ENCODE results near the gene E2F6. TPM values are rescaled to one million over a fixed set of nuclear protein-coding genes. Genes with fewer than 3 reads are reported as not detected.
A peak's percentile ranks its signal among the peaks of the same experiment; 100 is the strongest.
"Not testable (repeated sequence)": the region's sequence is repeated elsewhere in the genome, so short reads cannot be mapped to it uniquely, and the experiment has no call there.

E2F6 gene
- total RNA-seq, 3 donors from 2014 or later, result 21.1 to 25.0 (median 23.3) TPM

GRCh38 chr2:11406958-11407381 is 59.0 kb downstream of the E2F6 start:
- Histone ChIP-seq H3K4me3 (no peak overlapping the region), H3K36me3 (no peaks in the 10 kb centered on the region), H3K27ac (peak overlapping the region; percentile 52 to 73), H3K4me1 (no peaks in the 10 kb centered on the region), H3K9me3 (no peaks in the 10 kb centered on the region), H3K27me3 (no peaks in the 10 kb centered on the region)
- TF ChIP-seq CTCF (IDR thresholded peaks at IDR 0.05), result no peak
- TF ChIP-seq POLR2A (IDR thresholded peaks at IDR 0.05), result no peak
- TF ChIP-seq POLR2AphosphoS5 (IDR thresholded peaks at IDR 0.05), result no peak
- intact Hi-C loops (cut with DNase I; ENCODE audit: low total_unique reads), result no loop called here
- DNase-seq (ENCODE audit: low spot score in 2 of 2), result no peak

DNA sequence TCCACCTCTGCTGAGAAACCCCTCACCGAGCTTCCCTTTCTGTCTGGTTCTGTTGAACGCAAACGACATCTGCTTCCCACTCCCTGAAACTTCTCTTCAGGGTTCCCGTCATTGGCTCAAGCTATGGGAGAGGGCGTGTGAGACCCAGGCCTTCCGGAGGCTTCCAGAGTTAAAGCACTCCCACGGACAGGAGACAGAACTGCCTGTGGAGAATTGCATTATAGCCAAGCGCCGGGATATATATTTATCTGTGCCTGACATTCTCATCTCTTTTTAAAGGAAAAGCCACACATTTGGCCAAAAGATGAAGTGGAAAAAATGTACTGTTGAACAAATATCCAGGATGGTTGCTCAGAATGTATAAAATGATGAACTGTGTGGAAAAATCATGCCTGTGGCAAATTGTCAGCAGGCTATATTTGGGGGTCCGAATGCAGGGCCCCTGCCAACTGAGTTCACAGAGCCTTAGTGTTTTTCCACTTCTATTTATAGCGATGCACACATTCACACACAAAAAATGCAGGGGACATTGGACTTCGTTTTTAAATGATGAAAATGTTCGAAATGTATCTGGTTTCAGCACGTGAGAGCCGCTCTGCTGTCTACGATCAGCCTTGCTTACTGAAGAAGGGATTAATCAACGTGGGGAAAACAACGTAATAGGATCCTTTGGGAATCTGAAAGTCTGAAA is 59.5 kb downstream of the E2F6 start:
- H3K27me3 ChIP-seq, result no peaks in the 10 kb centered on the region
- H3K4me1 ChIP-seq, result no peaks in the 10 kb centered on the region
- peak overlapping the region in 1 of 3 donors; percentile 24 for H3K4me3 ChIP-seq
- intact Hi-C loops (cut with DNase I; ENCODE audit: low total_unique reads), result no loop called here
- DNase-seq (ENCODE audit: low spot score in 2 of 2), result no peak
- peak overlapping the region; percentile 52 to 73 for H3K27ac ChIP-seq
- TF ChIP-seq POLR2AphosphoS5 (IDR thresholded peaks at IDR 0.05) (no peak), CTCF (IDR thresholded peaks at IDR 0.05) (no peak), POLR2A (IDR thresholded peaks at IDR 0.05) (no peak)
- H3K9me3 ChIP-seq, result no peaks in the 10 kb centered on the region
- H3K36me3 ChIP-seq, result no peaks in the 10 kb centered on the region

- intact Hi-C loops (cut with DNase I; ENCODE audit: low total_unique reads), result no loop called here
- Histone ChIP-seq H3K27ac (peak overlapping the region; percentile 52 to 73), H3K4me3 (no peak overlapping the region), H3K36me3 (no peaks in the 10 kb centered on the region), H3K9me3 (no peaks in the 10 kb centered on the region), H3K4me1 (no peaks in the 10 kb centered on the region), H3K27me3 (no peaks in the 10 kb centered on the region)
- no peak for DNase-seq (ENCODE audit: low spot score in 2 of 2)
- TF ChIP-seq CTCF (IDR thresholded peaks at IDR 0.05) (no peak), POLR2A (IDR thresholded peaks at IDR 0.05) (no peak), POLR2AphosphoS5 (IDR thresholded peaks at IDR 0.05) (no peak)
Measured at GRCh38 chr2:11405599-11406266, 60.2 kb downstream of the E2F6 start.

- H3K36me3 ChIP-seq; intact Hi-C loops (cut with DNase I; ENCODE audit: low total_unique reads); H3K9me3 ChIP-seq; H3K4me3 ChIP-seq; H3K4me1 ChIP-seq; DNase-seq (ENCODE audit: low spot score in 2 of 2); H3K27me3 ChIP-seq: not testable (repeated sequence)
- H3K27ac ChIP-seq, result peak overlapping the region in 1 of 2 donors; percentile 73
Measured at GRCh38 chr2:11405074-11405406, 60.9 kb downstream of the E2F6 start.

DNA sequence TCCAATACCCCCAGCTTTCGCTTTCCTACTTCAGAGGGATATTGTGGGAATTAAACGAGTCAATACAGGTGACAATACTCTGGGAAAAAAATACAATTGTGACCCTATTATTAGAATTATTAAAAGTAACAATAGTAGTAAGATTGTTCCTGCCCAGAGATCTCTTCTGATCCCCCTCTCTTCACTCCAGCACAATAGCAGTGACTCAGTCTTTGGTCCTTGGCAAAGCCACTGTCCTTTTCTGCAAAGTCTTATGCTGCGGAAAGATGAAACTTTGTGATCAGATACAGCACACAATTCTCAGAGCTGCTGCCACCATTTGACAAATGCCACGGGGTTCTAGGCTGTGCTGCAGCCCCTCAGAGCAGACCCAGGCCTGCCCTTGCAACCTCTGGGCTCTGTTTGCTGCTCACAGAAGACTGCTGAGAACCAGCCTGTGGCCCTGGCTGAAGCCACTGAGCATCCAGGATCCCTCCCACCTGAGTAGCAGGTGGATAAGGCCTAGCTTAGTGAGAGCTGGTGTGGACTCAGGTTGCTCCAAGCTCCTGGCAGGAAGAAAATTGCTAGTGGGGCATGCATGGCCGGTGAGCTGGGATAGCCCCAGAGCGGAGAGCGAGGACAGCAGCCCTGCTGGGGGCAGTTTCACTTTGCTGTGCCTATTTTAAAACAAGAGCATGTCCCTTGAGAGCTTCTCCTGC is 61.4 kb downstream of the E2F6 start:
- Histone ChIP-seq H3K4me3 (no peak overlapping the region), H3K4me1 (no peaks in the 10 kb centered on the region), H3K36me3 (no peaks in the 10 kb centered on the region), H3K27me3 (no peaks in the 10 kb centered on the region), H3K9me3 (no peaks in the 10 kb centered on the region), H3K27ac (peak overlapping the region; percentile 0 to 73)
- intact Hi-C loops (cut with DNase I; ENCODE audit: low total_unique reads), result no loop called here
- TF ChIP-seq CTCF (IDR thresholded peaks at IDR 0.05), result no peak
- no peak for TF ChIP-seq POLR2A (IDR thresholded peaks at IDR 0.05)
- TF ChIP-seq POLR2AphosphoS5 (IDR thresholded peaks at IDR 0.05), result no peak
- no peak for DNase-seq (ENCODE audit: low spot score in 2 of 2)
